HEK293T (cell line): ENCODE results near the gene GHRHR.

ENCODE experiments used
- FOXK2 ChIP-seq: fragments of 450-650 bp; IDR thresholded peaks from 2 replicates; pipeline ENCODE4 v1.6.1; 2016; ENCODE audit warnings: mild to moderate bottlenecking
- FOXM1 ChIP-seq: fragments of 450-650 bp; IDR thresholded peaks from 2 replicates; pipeline ENCODE4 v1.6.1; 2017; ENCODE audit warnings: mild to moderate bottlenecking, borderline replicate concordance
- ZNF384 ChIP-seq: fragments of 450-650 bp; IDR thresholded peaks from 2 replicates; pipeline ENCODE4 v1.6.1; 2016

GRCh38 chr7:31006857-31007256 is 43.1 kb downstream of the GHRHR start:
- no peak for TF ChIP-seq FOXM1
- no peak for TF ChIP-seq ZNF384
- TF ChIP-seq FOXK2 = no peak
